Measurements from ENCODE around the gene DNAJC18. TPM values are rescaled to one million over a fixed set of nuclear protein-coding genes. Genes with fewer than 3 reads are reported as not detected.

DNAJC18 gene
- total and polyA plus RNA-seq, 2 experiments from 2014 or later: 13.4 to 18.9 TPM

DNA sequence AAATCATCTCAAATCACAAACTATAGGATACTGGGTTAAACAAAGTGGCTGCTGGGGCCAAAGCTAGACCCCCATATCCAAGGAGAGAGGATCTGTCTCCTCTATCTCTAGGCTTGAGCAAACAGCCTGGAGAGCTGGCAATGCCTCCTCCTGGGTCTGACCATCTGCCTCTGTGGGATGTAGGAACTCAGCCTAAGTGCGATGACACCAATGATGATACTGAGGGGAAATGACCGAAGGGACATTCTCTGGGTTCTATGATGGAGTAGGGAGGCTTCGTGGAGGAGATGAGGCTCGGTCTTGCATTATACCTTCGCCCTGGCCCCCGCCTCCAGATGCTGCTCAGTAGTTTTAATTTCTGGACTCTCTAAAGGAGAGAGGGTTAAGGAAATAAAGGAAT is 26.2 kb downstream of the DNAJC18 start:
- Mint-ChIP-seq H3K36me3 (ENCODE audit: low read depth) (peaks cover 2% of the 10 kb centered on the region), H3K4me3 (no peak overlapping the region), H3K27me3 (ENCODE audit: insufficient read depth, low read depth, poor library complexity) (peaks cover 1% of the 10 kb centered on the region), H3K27ac (no peak overlapping the region), H3K4me1 (no peaks in the 10 kb centered on the region), H3K9me3 (no peaks in the 10 kb centered on the region)
- H3K4me3 ChIP-seq: no peak overlapping the region
- DNase-seq (ENCODE audit: low spot score) (no peak), ATAC-seq (no peak)
- no peak overlapping the region for H3K27ac ChIP-seq (ENCODE audit: low read depth)
- H3K9me2 ChIP-seq (ENCODE audit: insufficient read depth): no peaks in the 10 kb centered on the region
- no peaks in the 10 kb centered on the region for H3K27me3 ChIP-seq (ENCODE audit: insufficient read depth)
- no peaks in the 10 kb centered on the region for H3K36me3 ChIP-seq (ENCODE audit: insufficient read depth)
- H3F3A ChIP-seq (replicated peaks; ENCODE audit: low read depth): 0 out of 2 replicates have a peak, but pooled peaks cover 3% of the 10 kb centered on the region
- H3K4me1 ChIP-seq (ENCODE audit: insufficient read depth): no peaks in the 10 kb centered on the region
- H3K4me2 ChIP-seq: no peak overlapping the region
- H3K79me2 ChIP-seq (replicated peaks; ENCODE audit: insufficient read depth): no peaks in the 10 kb centered on the region
- H4K20me1 ChIP-seq (replicated peaks; ENCODE audit: insufficient read depth): no peaks in the 10 kb centered on the region
- no peak for TF ChIP-seq ETS1 (IDR thresholded peaks at IDR 0.05)
- TF ChIP-seq ZNF114 (CRISPR knock-in tag; IDR thresholded peaks at IDR 0.05): no peak
- TF ChIP-seq CREB1 (CRISPR knock-in tag; IDR thresholded peaks at IDR 0.05; ENCODE audit: low read depth): no peak
- TF ChIP-seq, protein P1, sequence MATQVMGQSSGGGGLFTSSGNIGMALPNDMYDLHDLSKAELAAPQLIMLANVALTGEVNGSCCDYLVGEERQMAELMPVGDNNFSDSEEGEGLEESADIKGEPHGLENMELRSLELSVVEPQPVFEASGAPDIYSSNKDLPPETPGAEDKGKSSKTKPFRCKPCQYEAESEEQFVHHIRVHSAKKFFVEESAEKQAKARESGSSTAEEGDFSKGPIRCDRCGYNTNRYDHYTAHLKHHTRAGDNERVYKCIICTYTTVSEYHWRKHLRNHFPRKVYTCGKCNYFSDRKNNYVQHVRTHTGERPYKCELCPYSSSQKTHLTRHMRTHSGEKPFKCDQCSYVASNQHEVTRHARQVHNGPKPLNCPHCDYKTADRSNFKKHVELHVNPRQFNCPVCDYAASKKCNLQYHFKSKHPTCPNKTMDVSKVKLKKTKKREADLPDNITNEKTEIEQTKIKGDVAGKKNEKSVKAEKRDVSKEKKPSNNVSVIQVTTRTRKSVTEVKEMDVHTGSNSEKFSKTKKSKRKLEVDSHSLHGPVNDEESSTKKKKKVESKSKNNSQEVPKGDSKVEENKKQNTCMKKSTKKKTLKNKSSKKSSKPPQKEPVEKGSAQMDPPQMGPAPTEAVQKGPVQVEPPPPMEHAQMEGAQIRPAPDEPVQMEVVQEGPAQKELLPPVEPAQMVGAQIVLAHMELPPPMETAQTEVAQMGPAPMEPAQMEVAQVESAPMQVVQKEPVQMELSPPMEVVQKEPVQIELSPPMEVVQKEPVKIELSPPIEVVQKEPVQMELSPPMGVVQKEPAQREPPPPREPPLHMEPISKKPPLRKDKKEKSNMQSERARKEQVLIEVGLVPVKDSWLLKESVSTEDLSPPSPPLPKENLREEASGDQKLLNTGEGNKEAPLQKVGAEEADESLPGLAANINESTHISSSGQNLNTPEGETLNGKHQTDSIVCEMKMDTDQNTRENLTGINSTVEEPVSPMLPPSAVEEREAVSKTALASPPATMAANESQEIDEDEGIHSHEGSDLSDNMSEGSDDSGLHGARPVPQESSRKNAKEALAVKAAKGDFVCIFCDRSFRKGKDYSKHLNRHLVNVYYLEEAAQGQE (IDR thresholded peaks at IDR 0.05; ENCODE audit: unreplicated experiment): no peak
- TF ChIP-seq JUNB (IDR thresholded peaks at IDR 0.05; ENCODE audit: unreplicated experiment): no peak
- TF ChIP-seq ZNF462 (CRISPR knock-in tag; IDR thresholded peaks at IDR 0.05): no peak
- no peak for TF ChIP-seq EZH2phosphoT487 (IDR thresholded peaks at IDR 0.05; ENCODE audit: unreplicated experiment)
- TF ChIP-seq NANOG (IDR thresholded peaks at IDR 0.05; ENCODE audit: borderline replicate concordance): no peak
- TF ChIP-seq POLR2AphosphoS5 (IDR thresholded peaks at IDR 0.05; ENCODE audit: low read depth): no peak
- no peak for TF ChIP-seq EZH2 (IDR thresholded peaks at IDR 0.05; ENCODE audit: low read depth, unreplicated experiment)
- no peak for TF ChIP-seq CTCF (conservative IDR thresholded peaks at IDR 0.05; ENCODE audit: low read depth in 2 of 2)
- TF ChIP-seq ZNF331 (CRISPR knock-in tag; IDR thresholded peaks at IDR 0.05; ENCODE audit: low read depth): no peak
- no peak for TF ChIP-seq STAT1 (IDR thresholded peaks at IDR 0.05; ENCODE audit: unreplicated experiment)
- H2AFZ ChIP-seq: no peak overlapping the region
